ENCODE data around the gene NEU2.

- TF ChIP-seq CTCF (IDR thresholded peaks at IDR 0.05; ENCODE audit: low read length) (no peak), EZH2 (IDR thresholded peaks at IDR 0.05; ENCODE audit: borderline replicate concordance, low read length) (no peak)
Observed at GRCh38 chr2:233010569-233011267, 21.8 kb upstream of the NEU2 start.
